OCI-LY7 (cell line): Measurements from ENCODE around the gene EBF3. TPM values are rescaled to one million over a fixed set of nuclear protein-coding genes. Genes with fewer than 3 reads are reported as not detected.

ENCODE experiments used
- BruUV-seq: library from RNA; stranded (reverse); fragments of 400-500 nt; replicated peaks from 2 replicates; lab custom pipeline; 2021; lab: Mats Ljungman, UMichigan
- CTCF ChIA-PET: fragments of 300-600 bp; sonication (Branson Sonifier 250); formaldehyde crosslinking; loops from one replicate; lab custom pipeline; 2022; ENCODE audit warnings: antibody characterized with exemption; ENCODE audit not compliant: unreplicated experiment; lab: Charles Lee
- POLR2A ChIA-PET: fragments of 300-600 bp; sonication (Branson Sonifier 250); formaldehyde crosslinking; loops from one replicate; lab custom pipeline; 2022; ENCODE audit warnings: antibody characterized with exemption; lab: Charles Lee
- DNase-seq: peaks from one replicate; pipeline ENCODE4 v3.0.0-alpha.2; 2015; ENCODE audit warnings: low spot score
- H2AFZ ChIP-seq: fragments of 200-600 bp; sonication (generic), shearing (Covaris generic); 2 replicates; pipeline ENCODE4 v1.6.1; 2014; ENCODE audit warnings: mild to moderate bottlenecking, antibody characterized with exemption, low read length, moderate library complexity
- H3K27ac ChIP-seq: fragments of 200-600 bp; sonication (generic); 2 replicates; pipeline ENCODE4 v1.5.1; 2014; ENCODE audit warnings: mixed run types, low read depth, mild to moderate bottlenecking, moderate library complexity, low read length, inconsistent platforms; ENCODE audit not compliant: poor library complexity, severe bottlenecking
- H3K36me3 ChIP-seq: fragments of 200-600 bp; sonication (generic); 2 replicates; pipeline ENCODE4 v1.6.1; 2014; ENCODE audit warnings: mild to moderate bottlenecking, antibody characterized with exemption, low read length, moderate library complexity, mixed read lengths; ENCODE audit not compliant: insufficient read depth
- H3K4me1 ChIP-seq: fragments of 200-600 bp; sonication (generic); 2 replicates; pipeline ENCODE4 v1.5.1; 2014; ENCODE audit warnings: mild to moderate bottlenecking, low read length; ENCODE audit not compliant: insufficient read depth, poor library complexity, severe bottlenecking
- H3K4me2 ChIP-seq: fragments of 200-600 bp; sonication (generic); 2 replicates; pipeline ENCODE4 v1.6.1; 2014; ENCODE audit warnings: mild to moderate bottlenecking, low read length
- H3K4me3 ChIP-seq: fragments of 200-600 bp; sonication (generic); 2 replicates; pipeline ENCODE4 v1.5.1; 2014; ENCODE audit warnings: mild to moderate bottlenecking, low read depth, low read length; ENCODE audit not compliant: poor library complexity, severe bottlenecking
- H3K79me2 ChIP-seq: fragments of 200-600 bp; sonication (generic); 2 replicates; pipeline ENCODE4 v1.6.1; 2016; ENCODE audit warnings: low read depth, mild to moderate bottlenecking, low read length, moderate library complexity, mixed read lengths; ENCODE audit not compliant: insufficient read depth
- H3K9me2 ChIP-seq: fragments of 200-600 bp; sonication (generic); 2 replicates; pipeline ENCODE4 v1.6.1; 2016; ENCODE audit warnings: mild to moderate bottlenecking, low read length, mixed read lengths; ENCODE audit not compliant: insufficient read depth
- H3K9me3 ChIP-seq: fragments of 200-600 bp; sonication (generic); 2 replicates; pipeline ENCODE4 v1.6.1; 2014; ENCODE audit warnings: mild to moderate bottlenecking, mixed run types, low read length, mixed read lengths
- H4K20me1 ChIP-seq: fragments of 200-600 bp; sonication (generic); 2 replicates; pipeline ENCODE4 v1.6.1; 2014; ENCODE audit warnings: mild to moderate bottlenecking, antibody characterized with exemption, low read length, moderate library complexity, mixed read lengths; ENCODE audit not compliant: insufficient read depth
- CTCF ChIP-seq: fragments of 200-600 bp; sonication (generic); conservative IDR thresholded peaks from 2 replicates; pipeline ENCODE4 v1.5.1; 2014; ENCODE audit warnings: mild to moderate bottlenecking, antibody characterized with exemption, low read length, moderate library complexity, mixed read lengths
- EZH2phosphoT487 ChIP-seq: fragments of 200-600 bp; sonication (generic); IDR thresholded peaks from 2 replicates; pipeline ENCODE4 v1.6.1; 2018; ENCODE audit warnings: low read depth, borderline replicate concordance, mild to moderate bottlenecking, mixed run types, antibody characterized with exemption, low read length, moderate library complexity, mixed read lengths
- intact Hi-C: fragments of 100-400 bp; cut with micrococcal nuclease; formaldehyde crosslinking; loops from one replicate; pipeline ENCODE4 v1.10.0; 2022; ENCODE audit not compliant: unreplicated experiment
- total RNA-seq, 2 experiments: library from RNA; depleted of rRNA in 1 of 2; stranded (reverse); fragments of >200 nt in 1 of 2; shearing (Covaris generic) in 1 of 2; gene quantifications; 2 replicates each; pipeline ENCODE4 v1.2.3, GENCODE V29; 2014 to 2022

The EBF3 gene
- total RNA-seq, 2 experiments from 2014 or later: not detected

- Histone ChIP-seq H3K4me2 (no peak overlapping the region), H2AFZ (no peak overlapping the region), H3K9me2 (no peaks in the 10 kb centered on the region), H3K4me1 (no peaks in the 10 kb centered on the region), H3K27ac (no peak overlapping the region), H3K36me3 (no peaks in the 10 kb centered on the region), H3K9me3 (no peaks in the 10 kb centered on the region), H3K4me3 (no peak overlapping the region), H3K79me2 (no peaks in the 10 kb centered on the region), H4K20me1 (no peaks in the 10 kb centered on the region)
- TF ChIP-seq EZH2phosphoT487 (no peak), CTCF (no peak)
- BruUV-seq: no TSS peak
- intact Hi-C loops: no loop called here
- ChIA-PET CTCF (no interaction called here), POLR2A (no interaction called here)
- no peak for DNase-seq
Observed at GRCh38 chr10:130000918-130001317, 36.8 kb upstream of the EBF3 start.

GRCh38 chr10:129999140-129999539 lies 35.1 kb upstream of the EBF3 start:
- no peak overlapping the region for H3K4me2 ChIP-seq
- intact Hi-C loops: no loop called here
- ChIA-PET CTCF (no interaction called here), POLR2A (no interaction called here)
- no peaks in the 10 kb centered on the region for H3K9me2 ChIP-seq
- DNase-seq: no peak
- H3K36me3 ChIP-seq: no peaks in the 10 kb centered on the region
- no peak overlapping the region for H2AFZ ChIP-seq
- no peaks in the 10 kb centered on the region for H3K4me1 ChIP-seq
- no peaks in the 10 kb centered on the region for H3K9me3 ChIP-seq
- no peaks in the 10 kb centered on the region for H4K20me1 ChIP-seq
- TF ChIP-seq EZH2phosphoT487: no peak
- no peak for TF ChIP-seq CTCF
- H3K4me3 ChIP-seq: no peak overlapping the region
- no TSS peak for BruUV-seq
- no peaks in the 10 kb centered on the region for H3K79me2 ChIP-seq
- H3K27ac ChIP-seq: no peak overlapping the region

GRCh38 chr10:129993621-129994020 lies 29.5 kb upstream of the EBF3 start:
- Histone ChIP-seq H3K36me3 (no peaks in the 10 kb centered on the region), H3K27ac (no peak overlapping the region), H4K20me1 (no peaks in the 10 kb centered on the region), H3K9me2 (no peaks in the 10 kb centered on the region), H3K4me2 (no peak overlapping the region), H3K4me1 (no peaks in the 10 kb centered on the region), H3K9me3 (no peaks in the 10 kb centered on the region), H3K4me3 (no peak overlapping the region), H3K79me2 (no peaks in the 10 kb centered on the region), H2AFZ (no peak overlapping the region)
- POLR2A ChIA-PET: no interaction called here
- CTCF ChIA-PET: no interaction called here
- BruUV-seq: no TSS peak
- no peak for DNase-seq
- no peak for TF ChIP-seq EZH2phosphoT487
- no peak for TF ChIP-seq CTCF
- intact Hi-C loops: no loop called here
